Activated CD4-positive, CD25-positive, alpha-beta regulatory T cell (primary cell): Measurements from ENCODE around the gene ADAM15.

Experiments used
- DNase-seq, 4 experiments: peaks; one replicate each; lab custom pipeline; 2025; lab: John Stamatoyannopoulos, UW

Gene ADAM15

DNA sequence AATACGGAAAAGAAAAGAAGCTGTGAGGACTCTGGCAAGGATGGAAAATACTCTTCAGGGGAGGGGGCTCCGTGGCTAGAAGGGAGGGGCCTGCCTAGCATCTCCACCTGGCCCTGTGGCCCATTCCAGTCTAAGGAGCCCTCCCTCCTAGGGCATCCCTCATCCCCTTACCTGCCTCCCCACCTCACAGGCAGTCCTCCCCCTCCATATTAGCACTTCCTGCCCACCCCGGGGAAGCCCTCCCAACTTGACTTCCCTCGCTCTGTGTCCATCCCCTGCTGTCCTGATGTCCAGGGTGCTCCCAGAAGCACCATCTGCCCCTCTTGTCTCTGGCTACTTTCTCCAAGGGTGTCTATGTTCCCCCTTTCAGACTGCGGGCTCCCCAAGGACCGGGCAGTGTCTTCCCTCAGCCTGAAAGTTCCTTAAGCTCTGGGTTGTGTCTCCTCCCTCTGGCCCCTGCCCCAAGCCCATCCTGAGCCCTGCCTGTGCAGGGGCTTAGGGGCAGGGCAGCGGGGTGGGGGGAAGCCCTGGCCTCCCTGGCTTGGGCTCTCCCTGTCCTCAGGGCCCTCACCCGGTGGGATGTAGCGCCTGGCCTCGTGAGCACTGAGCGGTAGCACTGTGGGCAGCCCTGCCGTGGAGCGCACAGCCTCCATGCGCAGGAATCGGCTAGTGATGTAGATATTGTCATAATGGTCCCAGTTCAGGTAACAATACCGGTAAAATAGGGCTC lies 21.4 kb upstream of the ADAM15 start:
- DNase-seq, result no peak

DNA sequence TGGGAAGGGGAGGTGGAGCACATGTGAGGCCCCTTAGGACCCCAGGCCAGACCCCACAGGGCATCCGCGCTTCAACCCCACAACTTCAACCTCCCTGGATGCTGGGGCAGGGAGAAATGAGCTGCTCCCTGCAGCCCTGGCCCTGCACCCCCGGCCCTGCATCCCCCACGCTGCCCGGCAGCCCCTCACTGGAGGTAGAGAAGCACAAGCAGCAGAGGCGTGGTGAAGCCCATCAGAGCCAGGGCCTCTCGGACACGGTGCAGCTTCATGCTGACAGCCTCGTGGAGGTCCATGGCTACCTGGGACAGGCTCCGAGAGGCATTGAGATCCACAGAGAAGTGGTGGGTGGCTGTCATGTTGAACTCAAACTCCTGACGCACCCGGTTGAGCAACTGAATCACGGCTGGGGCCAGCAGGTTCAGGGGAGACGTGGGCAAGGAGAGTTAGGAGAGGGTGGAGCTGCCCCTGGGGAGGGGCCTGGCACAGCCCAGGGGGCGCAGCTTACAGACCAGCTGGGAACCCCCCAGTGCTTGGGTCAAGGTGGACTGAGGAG lies 20.8 kb upstream of the ADAM15 start:
- no peak for DNase-seq

DNA sequence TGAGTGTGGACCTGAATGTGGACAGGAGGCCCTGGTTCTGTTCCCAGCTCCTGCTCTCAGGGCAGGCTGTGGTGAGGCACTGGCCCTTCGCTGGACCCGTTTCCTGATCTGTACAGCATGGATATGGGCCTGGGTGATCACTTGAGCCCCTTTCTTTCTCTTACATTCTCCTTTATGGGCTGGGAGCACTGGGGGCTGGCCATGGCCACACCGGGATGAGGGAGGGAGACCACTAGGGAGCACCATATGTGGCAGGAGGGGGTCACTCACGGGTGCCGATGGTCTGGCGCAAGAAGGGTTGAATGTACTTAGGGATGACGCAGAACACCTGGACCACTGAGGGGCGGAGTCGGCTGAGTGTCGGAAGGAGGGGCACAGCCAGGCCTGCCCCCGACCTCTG lies 20.2 kb upstream of the ADAM15 start:
- no peak for DNase-seq

DNA sequence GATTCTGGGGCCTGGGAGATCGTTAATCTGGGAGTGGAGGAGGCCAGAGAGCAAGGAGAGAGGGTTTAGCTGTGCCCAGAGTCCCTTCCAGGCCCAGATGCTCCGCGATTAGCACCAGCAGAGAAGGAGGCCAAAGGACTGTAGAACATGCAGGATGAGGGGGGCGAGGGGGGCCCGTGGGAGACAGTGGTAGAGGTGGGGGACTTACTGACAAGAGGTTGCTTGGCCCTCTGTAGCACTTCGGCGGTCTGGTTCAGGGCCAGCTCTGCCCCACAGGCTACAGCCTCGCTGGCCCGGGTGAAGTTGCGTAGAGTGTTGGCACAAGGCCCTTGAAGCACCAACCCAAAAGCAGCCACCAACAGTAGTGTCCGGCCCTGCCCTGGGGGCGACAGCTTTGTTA lies 18.2 kb upstream of the ADAM15 start:
- DNase-seq, result no peak

GRCh38 chr1:155033524-155033923 lies 17.6 kb upstream of the ADAM15 start, which contains the start of the genes DCST1 and DCST2:
DCST1 (plus strand) TSS chr1:155033824; CDS start chr1:155034037, 213 bp downstream.
DCST2 (minus strand) TSS chr1:155033781; CDS start chr1:155033701, 80 bp downstream.
- no peak for DNase-seq

GRCh38 chr1:155034318-155035208 lies 16.6 kb upstream of the ADAM15 start:
- no peak for DNase-seq

DNA sequence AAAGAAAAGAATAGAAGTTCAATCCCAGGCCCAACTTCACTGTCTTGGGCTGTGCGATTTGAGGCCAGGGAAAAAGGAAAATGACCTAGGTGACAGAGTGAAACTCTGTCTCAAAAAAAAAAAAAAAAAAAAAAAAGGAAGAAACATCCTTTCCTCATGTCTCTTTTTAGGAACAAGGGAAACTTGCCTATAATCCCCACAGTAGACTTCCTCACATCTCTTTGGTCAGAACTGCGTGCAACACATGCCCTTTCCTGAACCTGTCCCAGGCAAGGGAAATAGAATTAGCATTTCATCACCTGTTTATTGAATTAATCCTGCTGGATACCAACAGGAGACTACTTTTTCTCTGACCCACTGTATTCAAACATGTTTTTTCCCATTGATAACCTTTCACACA lies 15.2 kb upstream of the ADAM15 start:
- DNase-seq, result no peak

- DNase-seq, result no peak
Measured at GRCh38 chr1:155037043-155037442, 14.1 kb upstream of the ADAM15 start.

- DNase-seq, result no peak
Measured at GRCh38 chr1:155037851-155038441, 13.2 kb upstream of the ADAM15 start.

- no peak for DNase-seq
Measured at GRCh38 chr1:155038602-155039307, 12.4 kb upstream of the ADAM15 start.

- no peak for DNase-seq
Measured at GRCh38 chr1:155039308-155039669, 11.8 kb upstream of the ADAM15 start.

DNA sequence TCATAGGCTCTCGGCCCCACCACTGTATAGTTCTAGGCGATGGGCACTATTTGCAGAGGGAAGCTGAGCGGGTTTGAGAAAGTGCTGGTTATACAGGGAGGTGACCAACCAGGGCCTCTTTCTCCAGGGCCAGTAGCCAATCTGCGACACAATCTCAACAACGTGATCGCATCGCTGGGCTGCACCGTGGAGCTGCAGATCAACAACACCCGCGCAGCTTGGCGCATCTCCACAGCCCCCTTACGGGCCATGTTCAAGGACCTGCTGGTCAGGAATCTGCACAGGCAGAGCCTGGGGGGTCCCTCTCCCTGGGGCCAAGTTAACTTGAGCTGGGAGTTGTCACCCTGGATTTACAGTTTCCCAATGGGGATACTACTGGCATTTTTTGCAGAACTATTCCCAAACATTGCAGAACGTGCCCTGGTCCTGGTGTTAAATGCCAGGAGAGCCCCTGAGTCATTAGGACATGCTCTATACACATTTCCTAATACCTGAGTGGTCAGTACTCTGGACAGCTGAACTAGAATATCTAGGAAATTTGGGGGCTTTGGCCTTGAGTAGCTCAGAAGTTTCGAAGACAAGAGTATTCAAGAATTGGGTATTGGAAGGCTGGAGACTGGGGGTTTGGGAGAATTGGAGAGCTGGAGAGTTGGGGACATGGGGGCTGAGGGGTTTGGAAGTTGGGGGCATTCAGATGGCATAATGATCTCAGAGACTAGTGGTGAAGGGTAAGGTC lies 10.6 kb upstream of the ADAM15 start:
- no peak for DNase-seq

DNA sequence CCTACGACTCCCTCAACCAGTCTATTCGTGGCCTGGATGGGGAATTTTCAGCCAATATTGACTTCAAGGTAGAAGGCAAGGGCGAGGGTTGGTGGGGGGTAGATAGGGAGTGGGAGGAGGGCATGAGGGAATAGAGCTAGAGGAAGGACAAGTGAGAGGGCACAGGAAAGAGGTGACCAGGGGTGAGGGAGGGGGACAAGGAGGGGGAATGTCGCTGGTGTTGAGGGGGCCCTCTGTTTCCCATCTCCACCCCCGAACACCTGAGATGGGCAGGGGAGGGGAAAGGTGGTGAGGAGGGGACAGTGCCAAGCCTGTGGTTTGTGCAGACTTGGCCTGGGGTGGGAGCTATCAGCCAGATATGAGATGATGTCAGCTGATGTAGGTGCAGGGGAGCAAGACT lies 8.3 kb upstream of the ADAM15 start:
- no peak for DNase-seq

DNA sequence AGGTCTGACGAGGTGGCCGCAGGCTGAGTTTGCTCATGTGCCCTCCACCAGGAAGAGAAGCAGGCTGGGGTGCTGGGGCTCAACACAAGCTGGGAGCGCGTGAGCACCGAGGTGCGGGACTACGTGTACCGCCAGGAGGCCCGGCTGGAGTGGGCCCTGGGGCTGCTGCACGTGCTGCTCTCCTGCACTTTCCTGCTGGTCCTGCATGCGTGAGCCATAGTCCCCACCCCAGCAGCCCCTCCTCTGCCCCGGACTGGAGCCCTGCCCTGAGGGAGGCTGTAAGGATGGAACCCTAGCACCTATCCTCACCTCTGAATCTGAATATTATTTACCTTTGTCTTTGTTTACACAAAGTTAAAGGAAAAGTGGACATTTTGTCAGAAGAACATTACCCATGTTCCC lies 7.8 kb upstream of the ADAM15 start:
- DNase-seq, result no peak

GRCh38 chr1:155043793-155044192 lies 7.3 kb upstream of the ADAM15 start:
- no peak for DNase-seq

DNA sequence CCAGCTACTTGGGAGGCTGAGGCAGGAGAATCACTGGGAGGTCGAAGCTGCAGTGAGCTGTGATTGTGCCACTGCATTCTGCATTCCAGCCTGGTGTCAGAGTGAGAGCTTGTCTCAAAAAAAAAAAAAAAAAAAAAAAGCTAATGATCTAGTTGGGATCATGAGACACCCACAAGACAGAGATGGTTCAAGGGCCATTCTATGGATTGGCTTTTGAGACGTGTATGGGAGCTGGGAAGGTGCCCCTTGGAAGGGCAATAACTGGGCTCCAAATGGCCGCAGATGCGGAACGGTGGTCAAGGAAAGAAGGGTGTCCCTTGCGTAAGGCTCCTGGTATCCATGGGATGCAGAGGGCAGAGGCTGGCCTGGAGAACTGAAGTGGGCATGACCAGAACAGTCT lies 6.8 kb upstream of the ADAM15 start:
- DNase-seq, result no peak

DNA sequence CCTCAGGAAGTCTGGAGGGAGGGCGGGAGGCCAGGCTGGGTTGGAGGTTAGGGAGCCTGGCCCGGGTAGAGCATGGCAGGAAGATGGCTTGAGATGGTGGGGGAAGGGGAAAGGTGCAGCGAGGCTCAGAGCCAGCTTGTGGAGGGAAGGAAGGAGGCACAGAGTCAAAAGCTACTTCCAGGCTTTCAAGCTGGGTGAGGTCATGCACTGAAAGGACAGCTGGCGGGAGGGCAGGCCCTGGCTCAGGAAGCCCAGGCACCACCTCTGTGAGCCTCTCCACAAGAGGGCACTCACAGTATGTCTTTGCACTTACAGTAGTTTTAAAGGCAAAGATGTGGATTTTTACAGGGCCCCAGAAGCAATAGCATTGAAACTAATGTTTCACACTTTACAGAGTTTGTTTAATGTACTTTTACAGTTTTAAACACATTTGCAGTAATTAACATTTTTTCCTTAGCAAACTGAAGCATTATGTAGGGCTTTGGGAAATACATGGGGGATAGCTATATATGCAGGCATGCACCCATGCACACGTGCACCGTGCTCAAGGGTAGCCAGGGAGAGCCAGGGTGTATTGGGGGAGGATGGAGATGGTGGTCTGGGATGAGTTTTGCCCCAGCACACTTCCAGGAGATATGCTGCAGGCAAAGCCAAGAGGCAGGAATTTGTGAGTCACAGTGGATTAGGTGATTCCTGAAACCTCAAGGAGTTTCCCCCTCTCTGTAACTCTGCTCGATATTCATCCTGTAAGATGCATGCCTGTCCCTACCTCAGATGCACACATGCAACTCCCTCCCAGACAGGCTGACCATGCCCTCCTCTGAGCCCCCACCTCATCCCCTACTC lies 6.1 kb upstream of the ADAM15 start:
- peak; percentile 6 to 45 (median 33) for DNase-seq

- no peak for DNase-seq
Measured at GRCh38 chr1:155048449-155049334, 2.4 kb upstream of the ADAM15 start.
